GM12801 (cell line): ENCODE data around the gene RBM5.

Experiments used
- CTCF ChIP-seq: IDR thresholded peaks from one replicate; pipeline ENCODE4 v1.5.1; 2011; ENCODE audit warnings: control low read depth; ENCODE audit not compliant: insufficient read length; ENCODE audit errors: extremely low read depth

RBM5 gene

GRCh38 chr3:50122071-50122470 is 33.4 kb downstream of the RBM5 start:
- no peak for TF ChIP-seq CTCF

- TF ChIP-seq CTCF, result no peak
Measured at GRCh38 chr3:50122661-50123391, 34.1 kb downstream of the RBM5 start.

- no peak for TF ChIP-seq CTCF
Measured at GRCh38 chr3:50123394-50124051, 34.8 kb downstream of the RBM5 start.

GRCh38 chr3:50124052-50124799 is 35.5 kb downstream of the RBM5 start:
- no peak for TF ChIP-seq CTCF

- no peak for TF ChIP-seq CTCF
Measured at GRCh38 chr3:50124800-50125178, 36.1 kb downstream of the RBM5 start.

GRCh38 chr3:50125541-50126286 is 37.0 kb downstream of the RBM5 start:
- TF ChIP-seq CTCF, result no peak
